Stimulated activated effector memory CD8-positive, alpha-beta T cell treated with anti-CD3 and anti-CD28 coated beads, Interleukin-12 subunit alpha, Interleukin-12 subunit beta, amount 100 ng/mL, for 72 hours (primary cell): Measurements from ENCODE around the gene ASMTL.
"Not testable (repeated sequence)": the region's sequence is repeated elsewhere in the genome, so short reads cannot be mapped to it uniquely, and the experiment has no call there.

ENCODE experiments used
- ATAC-seq: fragments of 150-1000 bp; cut with Tn5 transposase; 2 replicates; pipeline ENCODE4 v1.10.0; 2021
- DNase-seq, 2 donors: peaks; one replicate each; pipeline ENCODE4 v3.0.0; 2021 to 2022; ENCODE audit warnings: low spot score in 2 of 2
- H3K27ac Mint-ChIP-seq: one replicate; pipeline ENCODE4 v1.8.0; 2022; ENCODE audit warnings: mild to moderate bottlenecking, mixed read lengths
- H3K36me3 Mint-ChIP-seq: one replicate; pipeline ENCODE4 v1.8.0; 2022; ENCODE audit warnings: mild to moderate bottlenecking, mixed read lengths
- H3K4me1 Mint-ChIP-seq: one replicate; pipeline ENCODE4 v1.8.0; 2022; ENCODE audit warnings: mixed read lengths
- H3K4me3 Mint-ChIP-seq: one replicate; pipeline ENCODE4 v1.8.0; 2022; ENCODE audit warnings: mild to moderate bottlenecking, mixed read lengths
- H3K9me3 Mint-ChIP-seq: one replicate; pipeline ENCODE4 v1.8.0; 2022; ENCODE audit warnings: mixed read lengths

ASMTL gene, protein sequence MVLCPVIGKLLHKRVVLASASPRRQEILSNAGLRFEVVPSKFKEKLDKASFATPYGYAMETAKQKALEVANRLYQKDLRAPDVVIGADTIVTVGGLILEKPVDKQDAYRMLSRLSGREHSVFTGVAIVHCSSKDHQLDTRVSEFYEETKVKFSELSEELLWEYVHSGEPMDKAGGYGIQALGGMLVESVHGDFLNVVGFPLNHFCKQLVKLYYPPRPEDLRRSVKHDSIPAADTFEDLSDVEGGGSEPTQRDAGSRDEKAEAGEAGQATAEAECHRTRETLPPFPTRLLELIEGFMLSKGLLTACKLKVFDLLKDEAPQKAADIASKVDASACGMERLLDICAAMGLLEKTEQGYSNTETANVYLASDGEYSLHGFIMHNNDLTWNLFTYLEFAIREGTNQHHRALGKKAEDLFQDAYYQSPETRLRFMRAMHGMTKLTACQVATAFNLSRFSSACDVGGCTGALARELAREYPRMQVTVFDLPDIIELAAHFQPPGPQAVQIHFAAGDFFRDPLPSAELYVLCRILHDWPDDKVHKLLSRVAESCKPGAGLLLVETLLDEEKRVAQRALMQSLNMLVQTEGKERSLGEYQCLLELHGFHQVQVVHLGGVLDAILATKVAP

DNA sequence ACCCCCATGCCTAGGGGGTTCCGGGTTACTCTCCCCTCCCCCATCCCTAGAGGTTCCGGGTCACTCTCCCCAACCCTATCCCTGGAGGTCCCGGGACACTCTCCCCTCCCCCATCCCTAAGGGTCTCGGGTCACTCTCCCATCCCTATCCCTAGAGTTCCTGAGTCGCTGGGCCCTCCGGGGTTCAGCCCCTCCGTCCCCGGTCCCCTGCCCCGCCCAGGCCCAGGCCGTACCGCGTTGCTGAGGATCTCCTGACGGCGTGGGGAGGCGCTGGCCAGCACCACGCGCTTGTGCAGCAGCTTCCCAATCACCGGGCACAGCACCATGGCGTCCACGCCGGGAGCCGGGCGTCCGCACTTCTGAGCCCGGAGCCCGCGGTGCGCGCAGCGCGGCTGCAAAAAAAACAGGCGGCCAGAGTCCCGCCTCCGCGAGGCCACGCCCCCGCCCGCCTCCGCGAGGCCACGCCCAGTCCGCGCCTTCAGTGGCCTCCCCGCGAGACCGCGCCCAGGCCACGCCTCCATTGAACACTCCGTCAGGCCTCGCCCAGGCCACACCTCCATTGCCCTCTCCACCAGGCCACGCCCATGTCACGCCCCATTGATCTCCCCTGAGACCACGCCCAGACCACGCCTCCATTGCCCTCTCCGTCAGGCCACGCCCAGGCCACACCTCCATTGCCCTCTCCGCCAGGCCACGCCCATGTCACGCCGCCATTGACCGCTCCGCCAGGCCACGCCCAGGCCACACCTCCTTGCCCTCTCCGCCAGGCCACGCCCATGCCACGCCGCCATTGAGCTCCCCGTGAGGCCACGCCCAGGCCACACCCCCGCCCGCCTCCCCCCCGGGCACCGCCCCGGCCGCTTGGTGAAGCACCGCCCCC lies at the start of gene ASMTL:
ASMTL (minus strand) TSS at position 394 of the 879 bp plus-strand sequence; CDS start at position 325, 69 bp downstream.
- Mint-ChIP-seq H3K9me3 (peaks cover 13% of the 10 kb centered on the region), H3K4me1 (peaks cover 46% of the 10 kb centered on the region), H3K36me3 (peaks cover 42% of the 10 kb centered on the region), H3K27ac (peak within 1 kb of the TSS; percentile 78), H3K4me3 (peak within 1 kb of the TSS; percentile 84)
- DNase-seq (peak; percentile 100), ATAC-seq (peak; percentile 84)

DNA sequence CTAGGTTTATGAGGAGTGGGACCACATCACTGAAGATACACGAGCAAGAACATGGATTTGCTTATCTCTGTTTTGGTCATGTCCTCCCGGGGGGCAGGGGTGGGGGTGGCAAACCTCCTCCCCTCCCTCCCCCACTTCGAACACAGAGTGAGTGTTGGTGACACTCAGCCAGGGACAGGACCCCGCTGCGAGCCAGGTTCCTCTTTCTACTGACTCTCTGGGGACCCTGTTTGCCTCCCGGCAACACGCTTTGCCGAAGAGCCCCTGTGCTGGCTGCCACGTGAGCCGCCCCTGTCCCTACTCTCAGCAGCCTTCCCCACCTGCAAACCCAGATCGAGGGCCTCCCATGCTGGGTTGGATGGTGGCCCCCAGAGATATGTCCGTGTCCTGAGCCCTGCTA lies 49.5 kb upstream of the ASMTL start:
- Mint-ChIP-seq H3K9me3 (no peaks in the 10 kb centered on the region), H3K27ac (peak overlapping the region; percentile 76), H3K36me3 (peaks cover 8% of the 10 kb centered on the region), H3K4me3 (peak overlapping the region; percentile 44), H3K4me1 (peaks cover 36% of the 10 kb centered on the region)
- peak; percentile 50 for ATAC-seq
- no peak for DNase-seq

DNA sequence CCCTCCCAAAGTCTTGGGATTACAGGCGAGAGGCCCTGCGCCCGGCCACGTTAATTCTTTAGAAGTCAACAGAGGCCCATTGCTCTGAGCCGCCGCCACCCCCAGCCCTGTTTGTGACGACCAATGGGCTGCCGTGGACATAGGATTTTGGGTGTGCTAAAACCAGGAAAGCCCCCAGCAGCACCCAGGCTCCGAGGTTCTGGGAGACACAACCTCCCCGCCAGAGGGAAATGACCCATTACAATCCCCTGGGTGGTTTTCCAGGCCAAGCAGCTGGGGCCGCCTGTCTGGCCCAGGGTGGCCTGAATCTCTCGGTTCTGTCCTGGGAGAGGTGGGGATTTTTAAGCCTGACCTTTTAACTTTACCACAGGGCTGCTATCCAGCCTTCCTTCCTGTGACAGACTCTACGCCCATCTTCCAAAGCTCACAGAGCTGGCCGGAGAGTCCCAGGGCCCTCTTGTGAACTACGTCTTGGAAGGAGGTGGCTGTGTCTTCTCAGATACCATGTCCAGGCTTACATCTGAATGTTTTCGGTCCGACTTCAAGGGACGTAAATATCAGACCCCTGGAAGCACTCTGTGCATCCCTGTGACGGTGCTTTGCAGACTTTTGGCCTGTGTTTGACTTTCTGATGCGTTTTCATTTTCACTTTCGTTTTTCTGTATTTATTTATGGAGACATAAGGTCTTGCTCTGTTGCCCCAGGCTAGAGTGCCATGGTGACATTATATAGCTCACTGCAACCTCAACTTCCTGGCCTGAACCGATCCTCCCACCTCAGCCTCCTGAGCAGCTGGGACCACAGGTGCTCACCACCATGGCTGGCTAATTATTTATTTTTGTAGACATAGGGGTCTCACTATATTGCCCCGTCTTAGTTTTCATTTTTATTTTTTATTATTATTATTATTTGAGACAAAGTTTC lies 48.3 kb upstream of the ASMTL start:
- ATAC-seq (peak; percentile 80), DNase-seq (no peak)
- peaks cover 37% of the 10 kb centered on the region for H3K4me1 Mint-ChIP-seq
- H3K36me3 Mint-ChIP-seq, result peaks cover 20% of the 10 kb centered on the region
- peak overlapping the region; percentile 65 for H3K27ac Mint-ChIP-seq
- H3K9me3 Mint-ChIP-seq, result no peaks in the 10 kb centered on the region
- H3K4me3 Mint-ChIP-seq, result peak overlapping the region; percentile 44

DNA sequence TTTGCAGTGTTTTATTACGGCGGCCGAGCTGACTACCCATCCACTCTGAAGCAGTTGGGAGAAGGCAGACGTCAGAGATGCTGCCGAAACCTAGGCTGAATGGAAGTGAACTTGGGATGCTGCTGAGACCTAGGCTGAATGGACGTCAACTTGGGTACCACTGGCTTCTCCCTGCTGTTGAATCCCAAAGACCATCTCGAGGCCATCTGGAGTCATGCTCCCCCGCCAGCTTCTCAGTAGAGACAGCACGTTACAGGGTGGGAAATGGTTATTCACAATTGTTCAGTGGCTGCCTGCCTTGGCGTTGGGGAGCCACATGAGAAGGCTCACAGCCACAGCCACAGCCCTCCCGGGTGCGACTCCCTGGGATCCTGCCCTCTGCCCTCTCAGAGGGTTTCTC lies 43.4 kb upstream of the ASMTL start:
- Mint-ChIP-seq H3K36me3 (peaks cover 69% of the 10 kb centered on the region), H3K4me1 (peaks cover 49% of the 10 kb centered on the region)

DNA sequence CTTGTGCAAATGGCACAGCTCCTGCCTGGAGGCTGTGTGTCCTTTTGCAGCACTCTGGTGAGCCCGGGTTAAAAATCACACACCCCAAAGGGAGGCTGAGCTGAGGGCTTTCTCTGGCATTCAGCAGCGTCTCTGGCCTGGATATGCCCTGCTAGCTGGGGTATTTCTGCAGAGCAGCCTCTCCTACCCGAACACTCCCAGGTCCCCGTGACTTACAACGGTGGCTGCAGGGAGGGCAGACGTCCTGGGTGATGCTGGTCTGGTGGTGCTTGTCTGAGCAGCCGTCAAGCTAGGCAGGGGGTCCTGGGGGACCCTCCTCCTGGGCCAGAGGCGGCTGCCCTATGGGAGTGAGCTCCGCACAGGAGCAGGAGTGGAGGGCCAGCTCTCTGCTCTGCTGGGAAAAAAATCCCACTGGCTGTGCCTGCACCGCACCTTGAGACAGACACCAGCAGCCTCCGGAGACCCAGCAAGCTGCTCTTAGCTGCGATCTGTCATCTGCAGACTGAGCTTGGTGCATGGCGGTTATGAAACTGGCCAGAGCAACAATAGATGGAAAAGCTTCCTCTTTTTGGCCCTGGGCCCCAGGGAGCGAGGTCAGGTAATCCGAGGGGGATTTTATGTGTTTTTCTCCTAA lies 41.3 kb upstream of the ASMTL start:
- peaks cover 6% of the 10 kb centered on the region for H3K9me3 Mint-ChIP-seq
- H3K4me1 Mint-ChIP-seq, result peaks cover 47% of the 10 kb centered on the region
- H3K4me3 Mint-ChIP-seq, result peak overlapping the region; percentile 10
- peaks cover 78% of the 10 kb centered on the region for H3K36me3 Mint-ChIP-seq
- DNase-seq (no peak), ATAC-seq (peak; percentile 15)
- H3K27ac Mint-ChIP-seq, result peak overlapping the region; percentile 65

More for the DNA sequence above, 43.4 kb upstream of the ASMTL start:
- H3K9me3 Mint-ChIP-seq, result peaks cover 6% of the 10 kb centered on the region
- no peak for ATAC-seq
- DNase-seq, result no peak
- H3K27ac Mint-ChIP-seq, result peak overlapping the region; percentile 80
- no peak overlapping the region for H3K4me3 Mint-ChIP-seq

DNA sequence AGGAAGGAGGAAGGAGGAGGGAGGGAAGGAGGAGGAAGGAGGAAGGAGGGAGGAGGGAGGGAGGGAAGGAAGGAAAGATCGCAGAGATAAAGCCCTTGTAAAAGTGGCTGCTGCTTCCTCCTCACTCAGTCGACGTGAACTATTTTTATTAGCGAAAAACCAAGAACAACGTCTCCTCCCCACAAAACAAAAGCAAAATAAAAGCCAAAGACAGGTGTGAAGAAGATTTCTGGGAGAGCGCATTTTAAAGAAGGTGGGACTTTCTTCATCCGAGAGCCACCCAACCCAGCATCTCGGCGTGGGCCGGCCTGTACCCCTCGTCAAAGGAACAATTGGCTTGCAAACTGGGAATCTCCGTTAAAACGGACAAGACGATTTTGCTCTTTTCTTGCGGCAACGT lies 40.7 kb upstream of the ASMTL start:
- Mint-ChIP-seq H3K27ac (peak overlapping the region; percentile 65), H3K4me3 (peak overlapping the region; percentile 10), H3K9me3 (peaks cover 6% of the 10 kb centered on the region), H3K4me1 (peaks cover 51% of the 10 kb centered on the region), H3K36me3 (peaks cover 84% of the 10 kb centered on the region)
- DNase-seq (no peak), ATAC-seq (no peak)

DNA sequence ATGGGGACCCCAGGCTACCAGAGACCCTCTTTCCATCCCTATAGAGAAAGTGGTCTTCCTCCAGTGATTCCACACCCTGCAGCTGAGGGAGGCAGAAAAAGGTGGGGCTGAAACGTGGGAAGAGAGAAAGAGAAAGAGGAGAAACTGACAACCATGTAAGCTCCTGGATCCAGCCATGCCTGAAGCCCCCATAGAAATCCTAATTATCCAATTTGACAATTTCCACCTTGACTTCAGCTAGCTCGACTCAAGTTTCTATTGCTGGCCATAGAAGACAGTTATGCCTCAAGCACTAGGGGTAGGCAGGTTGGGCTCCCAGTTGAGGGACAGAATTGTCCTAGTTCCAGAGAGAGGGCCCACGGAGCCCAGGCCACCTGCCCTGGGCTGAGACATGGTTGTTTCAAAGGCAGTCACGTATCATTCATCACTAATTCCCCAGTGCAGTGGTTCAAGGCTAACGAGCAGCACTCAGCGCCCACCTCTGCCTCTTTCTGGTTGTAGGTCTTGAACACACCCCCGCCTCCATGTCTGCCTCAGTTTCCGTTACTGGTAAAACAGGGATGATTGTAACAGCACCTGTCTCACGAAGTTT lies 39.8 kb upstream of the ASMTL start:
- Mint-ChIP-seq H3K4me3 (peak overlapping the region; percentile 10), H3K27ac (peak overlapping the region; percentile 81), H3K36me3 (peaks cover 88% of the 10 kb centered on the region), H3K9me3 (peaks cover 6% of the 10 kb centered on the region), H3K4me1 (peaks cover 57% of the 10 kb centered on the region)
- peak; percentile 2 for ATAC-seq
- DNase-seq, result no peak

DNA sequence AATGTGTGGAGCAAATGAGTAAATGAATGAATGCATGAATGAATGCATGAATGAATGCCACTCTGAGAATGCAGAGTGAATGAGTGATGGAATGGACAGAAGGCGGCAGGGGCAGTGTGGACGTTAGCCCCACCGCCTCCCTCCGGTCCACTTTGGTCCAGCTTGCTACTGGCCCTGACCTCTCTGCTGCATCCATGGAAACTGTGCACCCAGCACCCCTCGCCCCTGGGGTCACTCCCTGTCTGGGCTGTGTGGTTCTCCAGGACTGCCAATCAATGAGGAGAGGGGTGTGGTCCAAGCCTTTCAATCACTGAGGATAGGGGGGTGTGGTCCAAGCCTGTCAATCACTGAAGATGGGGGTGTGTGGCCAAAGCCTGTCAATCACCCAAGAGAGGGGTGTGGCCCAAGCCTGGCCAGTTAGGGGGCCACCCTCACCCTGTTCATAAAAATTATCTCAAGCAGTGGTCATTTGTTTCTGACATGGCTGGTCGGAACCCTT lies 39.2 kb upstream of the ASMTL start:
- peak; percentile 53 to 92 for DNase-seq
- Mint-ChIP-seq H3K9me3 (peaks cover 6% of the 10 kb centered on the region), H3K4me1 (peaks cover 63% of the 10 kb centered on the region), H3K36me3 (peaks cover 88% of the 10 kb centered on the region), H3K4me3 (no peak overlapping the region), H3K27ac (peak overlapping the region; percentile 81)
- peak; percentile 98 for ATAC-seq

DNA sequence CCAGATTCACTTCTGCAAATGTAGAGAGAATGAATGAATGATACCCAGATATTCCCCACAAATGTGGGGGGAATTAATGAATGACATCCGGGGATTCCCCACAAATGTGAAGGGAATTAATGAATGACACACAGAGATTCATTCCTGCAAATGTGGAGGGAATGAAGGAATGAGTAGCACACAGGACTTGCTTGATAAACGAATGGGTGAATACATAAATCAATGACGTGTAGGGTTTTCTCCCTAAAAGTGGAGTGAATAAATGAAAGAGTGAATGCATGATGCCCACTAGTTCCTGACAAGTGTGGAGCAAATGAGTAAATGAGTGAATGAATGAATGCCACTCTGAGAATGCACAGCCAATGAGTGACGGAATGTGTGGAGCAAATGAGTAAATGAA lies 38.5 kb upstream of the ASMTL start:
- not testable (repeated sequence) for ATAC-seq, H3K4me3 Mint-ChIP-seq, H3K27ac Mint-ChIP-seq, DNase-seq, H3K9me3 Mint-ChIP-seq
- Mint-ChIP-seq H3K36me3 (peaks cover 88% of the 10 kb centered on the region), H3K4me1 (peaks cover 62% of the 10 kb centered on the region)

DNA sequence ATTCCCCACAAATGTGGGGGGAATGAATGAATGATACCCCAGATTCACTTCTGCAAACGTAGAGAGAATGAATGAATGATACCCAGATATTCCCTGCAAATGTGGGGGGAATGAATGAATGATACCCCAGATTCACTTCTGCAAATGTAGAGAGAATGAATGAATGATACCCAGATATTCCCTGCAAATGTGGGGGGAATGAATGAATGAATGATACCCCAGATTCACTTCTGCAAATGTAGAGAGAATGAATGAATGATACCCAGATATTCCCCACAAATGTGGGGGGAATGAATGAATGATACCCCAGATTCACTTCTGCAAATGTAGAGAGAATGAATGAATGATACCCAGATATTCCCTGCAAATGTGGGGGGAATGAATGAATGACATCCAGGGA lies 38.0 kb upstream of the ASMTL start:
- not testable (repeated sequence) for H3K27ac Mint-ChIP-seq, H3K4me3 Mint-ChIP-seq, ATAC-seq, H3K9me3 Mint-ChIP-seq, DNase-seq
- Mint-ChIP-seq H3K4me1 (peaks cover 58% of the 10 kb centered on the region), H3K36me3 (peaks cover 88% of the 10 kb centered on the region)

DNA sequence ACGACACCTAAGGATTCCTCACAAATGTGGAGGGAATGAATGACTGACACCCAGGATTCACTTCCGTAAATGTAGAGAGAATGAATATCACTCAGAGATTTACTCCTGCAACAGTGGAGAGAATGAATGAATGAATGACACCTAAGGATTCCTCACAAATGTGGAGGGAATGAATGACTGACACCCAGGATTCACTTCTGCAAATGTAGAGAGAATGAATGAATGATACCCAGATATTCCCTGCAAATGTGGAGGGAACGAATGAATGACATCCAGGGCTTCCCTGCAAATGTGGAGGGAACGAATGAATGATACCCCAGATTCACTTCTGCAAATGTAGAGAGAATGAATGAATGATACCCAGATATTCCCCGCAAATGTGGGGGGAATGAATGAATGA lies 36.6 kb upstream of the ASMTL start:
- ATAC-seq, H3K27ac Mint-ChIP-seq, H3K9me3 Mint-ChIP-seq, H3K4me3 Mint-ChIP-seq, DNase-seq: not testable (repeated sequence)
- peaks cover 86% of the 10 kb centered on the region for H3K36me3 Mint-ChIP-seq
- peaks cover 55% of the 10 kb centered on the region for H3K4me1 Mint-ChIP-seq

DNA sequence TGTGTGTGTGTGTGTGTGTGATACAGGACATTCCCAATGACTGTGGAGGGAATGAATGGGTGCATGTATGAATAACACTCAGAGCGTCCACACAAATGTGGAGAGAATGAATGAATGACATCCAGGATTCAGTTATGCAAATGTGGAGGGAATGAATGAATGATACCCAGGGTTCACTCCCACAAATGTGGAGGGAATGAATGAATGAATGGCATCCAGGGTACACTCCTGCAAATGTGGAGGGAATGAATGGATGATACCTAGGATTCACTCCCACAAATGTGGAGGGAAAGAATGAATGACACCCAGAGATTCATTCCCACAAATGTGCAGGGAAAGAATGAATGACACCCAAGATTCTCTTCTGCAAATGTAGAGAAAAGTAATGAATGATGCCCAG lies 36.0 kb upstream of the ASMTL start:
- Mint-ChIP-seq H3K27ac (peak overlapping the region; percentile 80), H3K9me3 (peaks cover 6% of the 10 kb centered on the region), H3K4me3 (no peak overlapping the region), H3K36me3 (peaks cover 86% of the 10 kb centered on the region), H3K4me1 (peaks cover 56% of the 10 kb centered on the region)
- ATAC-seq (no peak), DNase-seq (no peak)

DNA sequence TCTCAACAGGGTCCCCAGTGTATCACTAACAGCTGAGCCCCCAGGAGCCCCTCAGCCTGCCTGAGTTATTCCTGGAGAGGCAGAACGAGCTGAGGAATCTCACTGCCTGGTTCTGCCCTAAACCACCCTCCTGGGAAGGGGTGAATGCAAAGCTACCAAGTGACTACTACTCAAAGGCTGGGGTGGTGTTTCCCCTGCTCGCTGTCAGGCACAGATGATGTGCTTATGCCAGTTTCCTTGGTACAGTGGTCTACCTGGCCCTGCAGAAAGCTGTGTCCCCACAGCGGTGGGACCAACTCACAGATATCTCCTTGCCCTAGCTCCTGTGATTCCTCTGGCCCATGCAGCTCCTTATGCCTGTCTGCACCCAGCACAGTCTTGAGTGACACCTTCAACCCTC lies 35.4 kb upstream of the ASMTL start:
- Mint-ChIP-seq H3K27ac (peak overlapping the region; percentile 80), H3K4me3 (no peak overlapping the region), H3K36me3 (peaks cover 86% of the 10 kb centered on the region)

More for the DNA sequence above, 35.4 kb upstream of the ASMTL start:
- Mint-ChIP-seq H3K9me3 (peaks cover 6% of the 10 kb centered on the region), H3K4me1 (peaks cover 56% of the 10 kb centered on the region)
- ATAC-seq (no peak), DNase-seq (no peak)
